Epithelial cell of proximal tubule (primary cell): ENCODE data around the gene ZDHHC15. TPM values are rescaled to one million over a fixed set of nuclear protein-coding genes. Genes with fewer than 3 reads are reported as not detected.
"Not testable (repeated sequence)": the region's sequence is repeated elsewhere in the genome, so short reads cannot be mapped to it uniquely, and the experiment has no call there.

Source experiments
- DNase-seq: peaks from one replicate; pipeline ENCODE4 v3.0.0-alpha.2; 2011; ENCODE audit warnings: low read depth
- H3K4me3 ChIP-seq: 2 replicates; pipeline ENCODE4 v1.5.1; 2011; ENCODE audit warnings: low read depth, mild to moderate bottlenecking, low read length
- CTCF ChIP-seq: conservative IDR thresholded peaks from 2 replicates; pipeline ENCODE4 v1.5.1; 2012; ENCODE audit warnings: low read depth, mild to moderate bottlenecking, low read length
- total RNA-seq: library from RNA; depleted of rRNA; stranded (reverse); fragments of >200 nt; gene quantifications from 2 replicates; pipeline ENCODE4 v1.2.3, GENCODE V29; 2015

Gene ZDHHC15
- total RNA-seq, 1 donor from 2014 or later: 1.1 TPM

GRCh38 chrX:75421688-75422230, 101.1 kb downstream of the ZDHHC15 start:
- no peak overlapping the region for H3K4me3 ChIP-seq

GRCh38 chrX:75407153-75407552, 115.7 kb downstream of the ZDHHC15 start:
- H3K4me3 ChIP-seq: not testable (repeated sequence)

More at GRCh38 chrX:75421688-75422230, 101.1 kb downstream of the ZDHHC15 start:
- no peak for TF ChIP-seq CTCF
- no peak for DNase-seq

GRCh38 chrX:75390470-75390869, 132.4 kb downstream of the ZDHHC15 start:
- no peak for DNase-seq
- TF ChIP-seq CTCF: no peak
- no peak overlapping the region for H3K4me3 ChIP-seq

More at GRCh38 chrX:75407153-75407552, 115.7 kb downstream of the ZDHHC15 start:
- DNase-seq: not testable (repeated sequence)

- no peak for TF ChIP-seq CTCF
Measured at GRCh38 chrX:75369721-75370120, 153.1 kb downstream of the ZDHHC15 start.

GRCh38 chrX:75366861-75367260, 156.0 kb downstream of the ZDHHC15 start:
- TF ChIP-seq CTCF: no peak
- H3K4me3 ChIP-seq: no peak overlapping the region
- DNase-seq: no peak

More at GRCh38 chrX:75369721-75370120, 153.1 kb downstream of the ZDHHC15 start:
- H3K4me3 ChIP-seq: no peak overlapping the region
- no peak for DNase-seq

- no peak for DNase-seq
- no peak for TF ChIP-seq CTCF
- no peak overlapping the region for H3K4me3 ChIP-seq
Measured at GRCh38 chrX:75365243-75365975, 157.4 kb downstream of the ZDHHC15 start.

- no peak for TF ChIP-seq CTCF
- H3K4me3 ChIP-seq: no peak overlapping the region
- DNase-seq: no peak
Measured at GRCh38 chrX:75361788-75362187, 161.0 kb downstream of the ZDHHC15 start.

- H3K4me3 ChIP-seq: not testable (repeated sequence)
Measured at GRCh38 chrX:75348601-75349000, 174.2 kb downstream of the ZDHHC15 start.

More at GRCh38 chrX:75348601-75349000, 174.2 kb downstream of the ZDHHC15 start:
- DNase-seq: not testable (repeated sequence)
